SJSA1 (cell line): ENCODE measurements around the gene FOXL2. TPM values are rescaled to one million over a fixed set of nuclear protein-coding genes. Genes with fewer than 3 reads are reported as not detected.

Experiments used
- DNase-seq, 2 experiments: peaks; one replicate each; pipeline ENCODE4 v3.0.0-alpha.2; 2015 to 2020; ENCODE audit warnings: low spot score in 2 of 2, low read depth in 1 of 2
- H3K27ac ChIP-seq: fragments of 250-450 bp; sonication (Bioruptor Pico); 2 replicates; pipeline ENCODE4 v1.5.1; 2020; ENCODE audit warnings: mild to moderate bottlenecking, moderate library complexity
- H3K27me3 ChIP-seq: fragments of 250-450 bp; sonication (Bioruptor Pico); replicated peaks from 2 replicates; pipeline ENCODE4 v1.5.1; 2020; ENCODE audit warnings: mild to moderate bottlenecking, moderate library complexity
- H3K36me3 ChIP-seq: fragments of 250-450 bp; sonication (Bioruptor Pico); 2 replicates; pipeline ENCODE4 v1.5.1; 2020; ENCODE audit warnings: mild to moderate bottlenecking
- H3K4me1 ChIP-seq: fragments of 250-450 bp; sonication (Bioruptor Pico); replicated peaks from 2 replicates; pipeline ENCODE4 v1.6.1; 2021; ENCODE audit warnings: mild to moderate bottlenecking
- H3K4me3 ChIP-seq: fragments of 250-450 bp; sonication (Bioruptor Pico); 2 replicates; pipeline ENCODE4 v1.5.1; 2020; ENCODE audit warnings: mild to moderate bottlenecking
- H3K9me3 ChIP-seq: fragments of 250-450 bp; sonication (Bioruptor Pico); replicated peaks from 2 replicates; pipeline ENCODE4 v1.5.1; 2020; ENCODE audit warnings: mild to moderate bottlenecking
- total RNA-seq: library from RNA; depleted of rRNA; stranded (reverse); fragments of >200 nt; shearing (Covaris generic); gene quantifications from 2 replicates; pipeline ENCODE4 v1.2.3, GENCODE V29; 2014; rRNA removed

The FOXL2 gene
- total RNA-seq, 1 experiment from 2014 or later: not detected

GRCh38 chr3:138907539-138907938 lies 39.4 kb downstream of the FOXL2 start:
- Histone ChIP-seq H3K4me1 (no peaks in the 10 kb centered on the region), H3K36me3 (no peaks in the 10 kb centered on the region), H3K4me3 (no peak overlapping the region), H3K27me3 (no peaks in the 10 kb centered on the region), H3K27ac (no peak overlapping the region), H3K9me3 (no peaks in the 10 kb centered on the region)
- DNase-seq: no peak

GRCh38 chr3:138902171-138902570 lies 44.8 kb downstream of the FOXL2 start:
- H3K27ac ChIP-seq: no peak overlapping the region
- DNase-seq: no peak
- H3K4me1 ChIP-seq: peaks cover 10% of the 10 kb centered on the region; the same call in 1 of the 2 replicates
- H3K4me3 ChIP-seq: no peak overlapping the region
- H3K9me3 ChIP-seq: 0 out of 2 replicates have a peak, but pooled peaks cover 2% of the 10 kb centered on the region
- no peaks in the 10 kb centered on the region for H3K27me3 ChIP-seq
- H3K36me3 ChIP-seq: no peaks in the 10 kb centered on the region

GRCh38 chr3:138901567-138901966 lies 45.4 kb downstream of the FOXL2 start:
- DNase-seq: no peak

GRCh38 chr3:138899351-138899991 lies 47.5 kb downstream of the FOXL2 start:
- H3K27me3 ChIP-seq: no peaks in the 10 kb centered on the region
- 0 out of 2 replicates have a peak, but pooled peaks cover 2% of the 10 kb centered on the region for H3K9me3 ChIP-seq
- H3K36me3 ChIP-seq: no peaks in the 10 kb centered on the region
- peaks cover 10% of the 10 kb centered on the region; the same call in 1 of the 2 replicates for H3K4me1 ChIP-seq
- no peak for DNase-seq
- H3K27ac ChIP-seq: no peak overlapping the region
- H3K4me3 ChIP-seq: no peak overlapping the region

More at GRCh38 chr3:138901567-138901966, 45.4 kb downstream of the FOXL2 start:
- Histone ChIP-seq H3K27ac (no peak overlapping the region), H3K4me3 (no peak overlapping the region), H3K9me3 (0 out of 2 replicates have a peak, but pooled peaks cover 2% of the 10 kb centered on the region), H3K27me3 (no peaks in the 10 kb centered on the region), H3K4me1 (peaks cover 10% of the 10 kb centered on the region; the same call in 1 of the 2 replicates), H3K36me3 (no peaks in the 10 kb centered on the region)

GRCh38 chr3:138898708-138899107 lies 48.2 kb downstream of the FOXL2 start:
- 0 out of 2 replicates have a peak, but pooled peaks cover 2% of the 10 kb centered on the region for H3K9me3 ChIP-seq

GRCh38 chr3:138898301-138898700 lies 48.6 kb downstream of the FOXL2 start:
- no peak for DNase-seq
- H3K27me3 ChIP-seq: no peaks in the 10 kb centered on the region
- H3K4me1 ChIP-seq: peaks cover 10% of the 10 kb centered on the region; the same call in 1 of the 2 replicates

More at GRCh38 chr3:138898708-138899107, 48.2 kb downstream of the FOXL2 start:
- Histone ChIP-seq H3K36me3 (no peaks in the 10 kb centered on the region), H3K27ac (no peak overlapping the region), H3K27me3 (no peaks in the 10 kb centered on the region), H3K4me3 (no peak overlapping the region), H3K4me1 (peaks cover 10% of the 10 kb centered on the region; the same call in 1 of the 2 replicates)
- no peak for DNase-seq

More at GRCh38 chr3:138898301-138898700, 48.6 kb downstream of the FOXL2 start:
- no peak overlapping the region for H3K4me3 ChIP-seq
- no peaks in the 10 kb centered on the region for H3K36me3 ChIP-seq
- 0 out of 2 replicates have a peak, but pooled peaks cover 2% of the 10 kb centered on the region for H3K9me3 ChIP-seq
- no peak overlapping the region for H3K27ac ChIP-seq

Other genes with a start within 250 kb of the FOXL2 start
- gene PIK3CB, start 112.2 kb downstream of the FOXL2 start, total RNA-seq: 5.7 and 7.3 TPM in 2 replicates
- gene FOXL2NB, start 80 bp upstream of the FOXL2 start, total RNA-seq: not detected in 2 replicates
- not detected in 2 replicates for gene PRR23A, start 59.1 kb upstream of the FOXL2 start, total RNA-seq
- gene PRR23B, start 73.8 kb upstream of the FOXL2 start, total RNA-seq: not detected in 2 replicates
- gene PRR23C, start 97.8 kb upstream of the FOXL2 start, total RNA-seq: not detected in 2 replicates